ENCODE results near the gene CDKN2B. TPM values are rescaled to one million over a fixed set of nuclear protein-coding genes. Genes with fewer than 3 reads are reported as not detected.

CDKN2B gene
- total RNA-seq, 1 donor from 2014 or later = 252 TPM

DNA sequence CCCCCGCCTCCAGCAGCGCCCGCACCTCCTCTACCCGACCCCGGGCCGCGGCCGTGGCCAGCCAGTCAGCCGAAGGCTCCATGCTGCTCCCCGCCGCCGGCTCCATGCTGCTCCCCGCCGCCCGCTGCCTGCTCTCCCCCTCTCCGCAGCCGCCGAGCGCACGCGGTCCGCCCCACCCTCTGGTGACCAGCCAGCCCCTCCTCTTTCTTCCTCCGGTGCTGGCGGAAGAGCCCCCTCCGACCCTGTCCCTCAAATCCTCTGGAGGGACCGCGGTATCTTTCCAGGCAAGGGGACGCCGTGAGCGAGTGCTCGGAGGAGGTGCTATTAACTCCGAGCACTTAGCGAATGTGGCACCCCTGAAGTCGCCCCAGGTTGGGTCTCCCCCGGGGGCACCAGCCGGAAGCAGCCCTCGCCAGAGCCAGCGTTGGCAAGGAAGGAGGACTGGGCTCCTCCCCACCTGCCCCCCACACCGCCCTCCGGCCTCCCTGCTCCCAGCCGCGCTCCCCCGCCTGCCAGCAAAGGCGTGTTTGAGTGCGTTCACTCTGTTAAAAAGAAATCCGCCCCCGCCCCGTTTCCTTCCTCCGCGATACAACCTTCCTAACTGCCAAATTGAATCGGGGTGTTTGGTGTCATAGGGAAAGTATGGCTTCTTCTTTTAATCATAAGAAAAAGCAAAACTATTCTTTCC, 34.2 kb downstream of the CDKN2B start:
- H3K9me3 Mint-ChIP-seq (ENCODE audit: low read depth) = no peaks in the 10 kb centered on the region

DNA sequence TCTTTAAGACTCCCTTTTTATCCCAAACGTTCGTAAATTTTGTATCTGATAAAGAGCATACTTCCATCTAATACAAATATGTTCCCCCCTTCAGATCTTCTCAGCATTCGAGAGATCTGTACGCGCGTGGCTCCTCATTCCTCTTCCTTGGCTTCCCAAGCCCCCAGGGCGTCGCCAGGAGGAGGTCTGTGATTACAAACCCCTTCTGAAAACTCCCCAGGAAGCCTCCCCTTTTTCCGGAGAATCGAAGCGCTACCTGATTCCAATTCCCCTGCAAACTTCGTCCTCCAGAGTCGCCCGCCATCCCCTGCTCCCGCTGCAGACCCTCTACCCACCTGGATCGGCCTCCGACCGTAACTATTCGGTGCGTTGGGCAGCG, 34.8 kb downstream of the CDKN2B start:
- Mint-ChIP-seq H3K9me3 (ENCODE audit: low read depth) (no peaks in the 10 kb centered on the region), H3K4me3 (ENCODE audit: unreplicated experiment) (peak overlapping the region; percentile 78), H3K36me3 (ENCODE audit: low read depth) (peaks cover 14% of the 10 kb centered on the region), H3K4me1 (ENCODE audit: low read depth) (peaks cover 21% of the 10 kb centered on the region), H3K27ac (ENCODE audit: unreplicated experiment) (no peak overlapping the region), H3K27me3 (ENCODE audit: low read depth) (peaks cover 84% of the 10 kb centered on the region)
- TF ChIP-seq, protein P1, sequence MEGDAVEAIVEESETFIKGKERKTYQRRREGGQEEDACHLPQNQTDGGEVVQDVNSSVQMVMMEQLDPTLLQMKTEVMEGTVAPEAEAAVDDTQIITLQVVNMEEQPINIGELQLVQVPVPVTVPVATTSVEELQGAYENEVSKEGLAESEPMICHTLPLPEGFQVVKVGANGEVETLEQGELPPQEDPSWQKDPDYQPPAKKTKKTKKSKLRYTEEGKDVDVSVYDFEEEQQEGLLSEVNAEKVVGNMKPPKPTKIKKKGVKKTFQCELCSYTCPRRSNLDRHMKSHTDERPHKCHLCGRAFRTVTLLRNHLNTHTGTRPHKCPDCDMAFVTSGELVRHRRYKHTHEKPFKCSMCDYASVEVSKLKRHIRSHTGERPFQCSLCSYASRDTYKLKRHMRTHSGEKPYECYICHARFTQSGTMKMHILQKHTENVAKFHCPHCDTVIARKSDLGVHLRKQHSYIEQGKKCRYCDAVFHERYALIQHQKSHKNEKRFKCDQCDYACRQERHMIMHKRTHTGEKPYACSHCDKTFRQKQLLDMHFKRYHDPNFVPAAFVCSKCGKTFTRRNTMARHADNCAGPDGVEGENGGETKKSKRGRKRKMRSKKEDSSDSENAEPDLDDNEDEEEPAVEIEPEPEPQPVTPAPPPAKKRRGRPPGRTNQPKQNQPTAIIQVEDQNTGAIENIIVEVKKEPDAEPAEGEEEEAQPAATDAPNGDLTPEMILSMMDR (IDR thresholded peaks at IDR 0.05) = no peak
- DNase-seq (ENCODE audit: low spot score) = no peak

More for the DNA sequence above, 34.2 kb downstream of the CDKN2B start:
- Mint-ChIP-seq H3K36me3 (ENCODE audit: low read depth) (peaks cover 15% of the 10 kb centered on the region), H3K27ac (ENCODE audit: unreplicated experiment) (no peak overlapping the region), H3K4me1 (ENCODE audit: low read depth) (peaks cover 21% of the 10 kb centered on the region), H3K4me3 (ENCODE audit: unreplicated experiment) (peak overlapping the region; percentile 78), H3K27me3 (ENCODE audit: low read depth) (peaks cover 84% of the 10 kb centered on the region)
- no peak for DNase-seq (ENCODE audit: low spot score)
- TF ChIP-seq, protein P1 (IDR thresholded peaks at IDR 0.05) = no peak

DNA sequence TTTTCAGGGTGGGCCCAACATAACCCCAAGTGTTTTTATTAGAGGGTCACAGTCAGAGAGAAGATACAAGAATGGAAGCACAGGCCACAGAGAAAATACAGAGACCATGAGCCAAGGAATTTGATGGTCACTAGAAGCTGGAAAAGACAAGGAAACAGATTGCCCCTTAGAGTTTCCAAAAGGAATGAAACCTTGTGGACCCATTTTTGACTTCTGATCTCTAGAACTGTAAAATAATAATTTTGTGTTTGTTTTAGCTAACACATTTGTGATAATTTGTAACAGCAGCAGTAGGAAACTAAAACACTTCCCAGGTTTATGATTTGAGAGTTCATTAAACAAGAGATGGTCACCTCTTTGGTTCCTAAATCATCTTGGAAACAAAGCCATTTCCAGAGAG, 36.7 kb downstream of the CDKN2B start:
- H3K4me1 Mint-ChIP-seq (ENCODE audit: low read depth) = peaks cover 31% of the 10 kb centered on the region
- no peak overlapping the region for H3K27ac Mint-ChIP-seq (ENCODE audit: unreplicated experiment)

DNA sequence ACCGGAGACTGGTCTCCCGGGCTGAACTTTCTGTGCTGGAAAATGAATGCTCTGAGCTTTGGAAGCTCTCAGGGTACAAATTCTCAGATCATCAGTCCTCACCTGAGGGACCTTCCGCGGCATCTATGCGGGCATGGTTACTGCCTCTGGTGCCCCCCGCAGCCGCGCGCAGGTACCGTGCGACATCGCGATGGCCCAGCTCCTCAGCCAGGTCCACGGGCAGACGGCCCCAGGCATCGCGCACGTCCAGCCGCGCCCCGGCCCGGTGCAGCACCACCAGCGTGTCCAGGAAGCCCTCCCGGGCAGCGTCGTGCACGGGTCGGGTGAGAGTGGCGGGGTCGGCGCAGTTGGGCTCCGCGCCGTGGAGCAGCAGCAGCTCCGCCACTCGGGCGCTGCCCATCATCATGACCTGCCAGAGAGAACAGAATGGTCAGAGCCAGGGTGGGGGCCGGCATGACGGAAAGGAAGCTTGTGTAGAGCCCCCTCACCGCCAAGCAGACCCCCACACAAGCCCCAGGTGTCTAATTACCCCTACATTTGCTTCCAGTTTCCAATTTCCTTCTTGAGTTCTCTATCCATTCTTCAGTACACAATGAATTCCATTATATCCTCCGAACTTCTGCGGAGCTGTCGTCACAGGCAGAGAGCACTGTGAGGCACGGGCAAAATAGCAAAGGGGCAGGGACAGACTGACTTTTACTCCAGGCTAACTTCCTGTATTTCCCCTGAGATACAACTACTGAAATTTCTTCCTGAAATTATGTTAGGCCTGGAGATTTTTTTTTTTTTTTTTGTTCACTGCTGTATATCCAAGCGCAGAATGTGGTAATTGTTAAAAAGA, 38.1 kb downstream of the CDKN2B start:
- DNase-seq (ENCODE audit: low spot score) = no peak
- H3K36me3 Mint-ChIP-seq (ENCODE audit: low read depth) = peaks cover 25% of the 10 kb centered on the region

More for the DNA sequence above, 36.7 kb downstream of the CDKN2B start:
- Mint-ChIP-seq H3K4me3 (ENCODE audit: unreplicated experiment) (no peak overlapping the region), H3K9me3 (ENCODE audit: low read depth) (no peaks in the 10 kb centered on the region), H3K27me3 (ENCODE audit: low read depth) (peaks cover 87% of the 10 kb centered on the region), H3K36me3 (ENCODE audit: low read depth) (peaks cover 22% of the 10 kb centered on the region)
- TF ChIP-seq, protein P1 (IDR thresholded peaks at IDR 0.05) = no peak
- DNase-seq (ENCODE audit: low spot score) = no peak

More for the DNA sequence above, 38.1 kb downstream of the CDKN2B start:
- Mint-ChIP-seq H3K4me3 (ENCODE audit: unreplicated experiment) (no peak overlapping the region), H3K27ac (ENCODE audit: unreplicated experiment) (no peak overlapping the region), H3K9me3 (ENCODE audit: low read depth) (no peaks in the 10 kb centered on the region), H3K27me3 (ENCODE audit: low read depth) (peaks cover 87% of the 10 kb centered on the region), H3K4me1 (ENCODE audit: low read depth) (peaks cover 32% of the 10 kb centered on the region)
- TF ChIP-seq, protein P1 (IDR thresholded peaks at IDR 0.05) = no peak
